HepG2 (cell line): ENCODE data around the gene TFPI. TPM values are rescaled to one million over a fixed set of nuclear protein-coding genes. Genes with fewer than 3 reads are reported as not detected.

Source experiments
- AGO1 ChIP-seq: fragments of 200-400 bp; formaldehyde crosslinking; IDR thresholded peaks from 2 replicates; pipeline ENCODE4 v1.6.1; 2017; ENCODE audit warnings: mild to moderate bottlenecking, low read depth, low read length, moderate library complexity; ENCODE audit not compliant: poor library complexity, severe bottlenecking
- ASH2L ChIP-seq: fragments of 300-600, 200-600 bp; sonication (generic); IDR thresholded peaks from 2 replicates; pipeline ENCODE4 v1.7.0; 2017; ENCODE audit warnings: low read depth, mild to moderate bottlenecking, moderate library complexity, mixed read lengths, low read length; ENCODE audit not compliant: insufficient read length
- CEBPG ChIP-seq: IDR thresholded peaks from 2 replicates; pipeline ENCODE4 v1.6.1; 2016
- KDM5A ChIP-seq: fragments of 200-600 bp; sonication (generic); IDR thresholded peaks from 2 replicates; pipeline ENCODE4 v1.7.0; 2018; ENCODE audit warnings: antibody characterized with exemption, mild to moderate bottlenecking, low read length, borderline replicate concordance
- MED8 ChIP-seq: sonication (generic); formaldehyde crosslinking; IDR thresholded peaks from 2 replicates; pipeline ENCODE4 v1.8.1; 2023; ENCODE audit warnings: mild to moderate bottlenecking, missing genetic modification reagents; ENCODE audit not compliant: insufficient replicate concordance
- NAIF1 ChIP-seq: sonication (generic); formaldehyde crosslinking; IDR thresholded peaks from 2 replicates; pipeline ENCODE4 v1.5.0; 2020; ENCODE audit warnings: mild to moderate bottlenecking, missing genetic modification reagents, borderline replicate concordance
- NFIC ChIP-seq: IDR thresholded peaks from 2 replicates; pipeline ENCODE4 v1.6.1; 2012; ENCODE audit warnings: mild to moderate bottlenecking, low read length, inconsistent platforms
- PCBP1 ChIP-seq: fragments of 200-400 bp; formaldehyde crosslinking; IDR thresholded peaks from 2 replicates; pipeline ENCODE4 v1.6.1; 2017; ENCODE audit warnings: mild to moderate bottlenecking, low read depth, low read length, borderline replicate concordance
- PLRG1 ChIP-seq: fragments of 450-650 bp; conservative IDR thresholded peaks from 2 replicates; pipeline ENCODE4 v1.6.1; 2016
- PRMT3 ChIP-seq: sonication (generic); formaldehyde crosslinking; IDR thresholded peaks from 2 replicates; pipeline ENCODE4 v1.8.1; 2022; ENCODE audit warnings: low read depth, mild to moderate bottlenecking, moderate library complexity, missing genetic modification reagents, borderline replicate concordance
- RELA ChIP-seq: sonication (generic); formaldehyde crosslinking; IDR thresholded peaks from 2 replicates; pipeline ENCODE4 v1.4.0; 2020; ENCODE audit warnings: missing genetic modification reagents
- ZNF263 ChIP-seq: sonication (generic); formaldehyde crosslinking; IDR thresholded peaks from 2 replicates; pipeline ENCODE4 v1.4.0; 2020; ENCODE audit warnings: missing genetic modification reagents
- ZNF703 ChIP-seq: sonication (generic); formaldehyde crosslinking; IDR thresholded peaks from 2 replicates; pipeline ENCODE4 v1.5.1; 2020; ENCODE audit warnings: missing genetic modification reagents, mild to moderate bottlenecking, moderate library complexity, borderline replicate concordance
- ZXDC ChIP-seq: sonication (generic); formaldehyde crosslinking; IDR thresholded peaks from 2 replicates; pipeline ENCODE4 v1.5.0; 2020; ENCODE audit warnings: mild to moderate bottlenecking, missing genetic modification reagents
- polyA plus RNA-seq, 8 experiments: library from polyadenylated mRNA; depleted of rRNA in 3 of 8; stranded (reverse) in 7 of 8; unstranded in 1 of 8; fragments of >200 nt; fragmentation: Illumina TruSeq in 4 of 8; extraction: Trizol in 4 of 8; gene quantifications; 2 replicates each; pipeline versions ENCODE4 v1.2.1 to v1.2.3, GENCODE V29; 2011 to 2016; ENCODE audit warnings: low read depth in 4 of 8, missing spikeins in 1 of 8, mixed read lengths in 1 of 8; ENCODE audit not compliant: insufficient read depth in 1 of 8
- total RNA-seq, 5 experiments: library from RNA; depleted of rRNA; stranded (reverse); fragments of >200 nt; fragmentation: Illumina TruSeq; extraction: Trizol; gene quantifications; 2 replicates each; pipeline ENCODE4 v1.2.3, GENCODE V29; 2016; ENCODE audit warnings: low read depth in 1 of 5
- TF ChIP-seq, protein P1 (sequence below), 2 experiments: sonication (generic) in 1 of 2; formaldehyde crosslinking in 1 of 2; IDR thresholded peaks; 2 replicates each; pipeline versions ENCODE4 v1.6.1 to v1.9.0; 2014 to 2022; ENCODE audit warnings: antibody characterized with exemption in 1 of 2, borderline replicate concordance in 1 of 2, inconsistent platforms in 1 of 2, low read depth in 1 of 2, missing genetic modification reagents in 1 of 2
- TF ChIP-seq, protein P2 (sequence below): sonication (generic); formaldehyde crosslinking; IDR thresholded peaks from 2 replicates; pipeline ENCODE4 v1.4.0; 2020; ENCODE audit warnings: missing genetic modification reagents, borderline replicate concordance

TFPI gene
- total and polyA plus RNA-seq, 2 of the 13 experiments (the other 11 are each of a cell fraction or from before 2014, with no cell fraction given) = 301 to 436 TPM

GRCh38 chr2:187527262-187527661 lies 27.0 kb downstream of the TFPI start (continued):
- no peak for TF ChIP-seq PRMT3 (CRISPR knock-in tag)
- TF ChIP-seq PLRG1 = no peak
- TF ChIP-seq AGO1 = no peak
- TF ChIP-seq, protein P1, sequence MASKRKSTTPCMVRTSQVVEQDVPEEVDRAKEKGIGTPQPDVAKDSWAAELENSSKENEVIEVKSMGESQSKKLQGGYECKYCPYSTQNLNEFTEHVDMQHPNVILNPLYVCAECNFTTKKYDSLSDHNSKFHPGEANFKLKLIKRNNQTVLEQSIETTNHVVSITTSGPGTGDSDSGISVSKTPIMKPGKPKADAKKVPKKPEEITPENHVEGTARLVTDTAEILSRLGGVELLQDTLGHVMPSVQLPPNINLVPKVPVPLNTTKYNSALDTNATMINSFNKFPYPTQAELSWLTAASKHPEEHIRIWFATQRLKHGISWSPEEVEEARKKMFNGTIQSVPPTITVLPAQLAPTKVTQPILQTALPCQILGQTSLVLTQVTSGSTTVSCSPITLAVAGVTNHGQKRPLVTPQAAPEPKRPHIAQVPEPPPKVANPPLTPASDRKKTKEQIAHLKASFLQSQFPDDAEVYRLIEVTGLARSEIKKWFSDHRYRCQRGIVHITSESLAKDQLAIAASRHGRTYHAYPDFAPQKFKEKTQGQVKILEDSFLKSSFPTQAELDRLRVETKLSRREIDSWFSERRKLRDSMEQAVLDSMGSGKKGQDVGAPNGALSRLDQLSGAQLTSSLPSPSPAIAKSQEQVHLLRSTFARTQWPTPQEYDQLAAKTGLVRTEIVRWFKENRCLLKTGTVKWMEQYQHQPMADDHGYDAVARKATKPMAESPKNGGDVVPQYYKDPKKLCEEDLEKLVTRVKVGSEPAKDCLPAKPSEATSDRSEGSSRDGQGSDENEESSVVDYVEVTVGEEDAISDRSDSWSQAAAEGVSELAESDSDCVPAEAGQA (IDR thresholded peaks at IDR 0.05; ENCODE audit: low read depth) = no peak
- TF ChIP-seq, protein P1 (CRISPR knock-in tag; IDR thresholded peaks at IDR 0.05; ENCODE audit: borderline replicate concordance) = no peak
- TF ChIP-seq MED8 (CRISPR knock-in tag) = peak; percentile 68
- peak; percentile 31; the same call in 1 of the 2 replicates for TF ChIP-seq NAIF1 (CRISPR knock-in tag)
- TF ChIP-seq ZNF703 (CRISPR knock-in tag) = no peak
- TF ChIP-seq KDM5A = no peak
- no peak for TF ChIP-seq ZNF263
- no peak for TF ChIP-seq ZXDC (CRISPR knock-in tag)
- no peak for TF ChIP-seq RELA (CRISPR knock-in tag)
- TF ChIP-seq CEBPG = peak; percentile 85
- TF ChIP-seq, protein P2, sequence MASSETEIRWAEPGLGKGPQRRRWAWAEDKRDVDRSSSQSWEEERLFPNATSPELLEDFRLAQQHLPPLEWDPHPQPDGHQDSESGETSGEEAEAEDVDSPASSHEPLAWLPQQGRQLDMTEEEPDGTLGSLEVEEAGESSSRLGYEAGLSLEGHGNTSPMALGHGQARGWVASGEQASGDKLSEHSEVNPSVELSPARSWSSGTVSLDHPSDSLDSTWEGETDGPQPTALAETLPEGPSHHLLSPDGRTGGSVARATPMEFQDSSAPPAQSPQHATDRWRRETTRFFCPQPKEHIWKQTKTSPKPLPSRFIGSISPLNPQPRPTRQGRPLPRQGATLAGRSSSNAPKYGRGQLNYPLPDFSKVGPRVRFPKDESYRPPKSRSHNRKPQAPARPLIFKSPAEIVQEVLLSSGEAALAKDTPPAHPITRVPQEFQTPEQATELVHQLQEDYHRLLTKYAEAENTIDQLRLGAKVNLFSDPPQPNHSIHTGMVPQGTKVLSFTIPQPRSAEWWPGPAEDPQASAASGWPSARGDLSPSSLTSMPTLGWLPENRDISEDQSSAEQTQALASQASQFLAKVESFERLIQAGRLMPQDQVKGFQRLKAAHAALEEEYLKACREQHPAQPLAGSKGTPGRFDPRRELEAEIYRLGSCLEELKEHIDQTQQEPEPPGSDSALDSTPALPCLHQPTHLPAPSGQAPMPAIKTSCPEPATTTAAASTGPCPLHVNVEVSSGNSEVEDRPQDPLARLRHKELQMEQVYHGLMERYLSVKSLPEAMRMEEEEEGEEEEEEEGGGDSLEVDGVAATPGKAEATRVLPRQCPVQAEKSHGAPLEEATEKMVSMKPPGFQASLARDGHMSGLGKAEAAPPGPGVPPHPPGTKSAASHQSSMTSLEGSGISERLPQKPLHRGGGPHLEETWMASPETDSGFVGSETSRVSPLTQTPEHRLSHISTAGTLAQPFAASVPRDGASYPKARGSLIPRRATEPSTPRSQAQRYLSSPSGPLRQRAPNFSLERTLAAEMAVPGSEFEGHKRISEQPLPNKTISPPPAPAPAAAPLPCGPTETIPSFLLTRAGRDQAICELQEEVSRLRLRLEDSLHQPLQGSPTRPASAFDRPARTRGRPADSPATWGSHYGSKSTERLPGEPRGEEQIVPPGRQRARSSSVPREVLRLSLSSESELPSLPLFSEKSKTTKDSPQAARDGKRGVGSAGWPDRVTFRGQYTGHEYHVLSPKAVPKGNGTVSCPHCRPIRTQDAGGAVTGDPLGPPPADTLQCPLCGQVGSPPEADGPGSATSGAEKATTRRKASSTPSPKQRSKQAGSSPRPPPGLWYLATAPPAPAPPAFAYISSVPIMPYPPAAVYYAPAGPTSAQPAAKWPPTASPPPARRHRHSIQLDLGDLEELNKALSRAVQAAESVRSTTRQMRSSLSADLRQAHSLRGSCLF (CRISPR knock-in tag) = no peak
- TF ChIP-seq ASH2L = peak; percentile 23
- peak; percentile 61; the same call in 1 of the 2 replicates for TF ChIP-seq NFIC
- TF ChIP-seq PCBP1 = no peak
